Measurements from ENCODE around the gene CEACAM19.

Gene CEACAM19

DNA sequence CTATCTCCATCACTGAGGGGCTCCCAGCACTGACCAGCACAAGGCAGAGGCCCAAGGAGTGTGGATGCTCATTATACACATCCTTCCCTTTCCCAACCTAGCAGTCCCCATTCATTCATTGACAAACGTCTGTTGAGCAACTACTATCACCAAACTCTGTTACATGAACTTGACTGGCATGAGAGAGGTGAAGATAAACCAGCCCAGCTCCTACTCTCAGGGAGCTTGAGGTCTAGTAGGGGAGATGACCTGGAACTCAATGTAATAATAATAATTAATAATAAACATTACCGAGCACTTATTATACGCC lies 18.8 kb downstream of the CEACAM19 start:
- no peak for DNase-seq
- peaks cover 36% of the 10 kb centered on the region for H3K4me1 Mint-ChIP-seq

DNA sequence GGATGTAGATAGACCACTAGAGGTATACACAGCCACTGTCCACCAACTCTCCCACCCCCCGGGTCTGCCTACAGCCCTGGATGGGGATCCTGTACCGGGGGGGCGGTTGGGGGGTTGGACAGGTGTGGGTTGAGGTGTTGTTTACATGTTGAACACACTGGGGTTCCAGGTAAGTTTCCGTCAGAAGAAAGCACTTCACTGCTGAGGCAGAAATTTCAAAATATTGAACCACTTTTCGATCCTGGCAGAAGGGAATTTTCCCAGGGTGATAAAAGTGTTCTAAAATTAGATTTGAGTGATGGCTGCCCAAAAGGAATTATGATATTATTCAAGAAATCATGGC lies 21.1 kb downstream of the CEACAM19 start:
- no peak for DNase-seq
- peak overlapping the region; percentile 77 for H3K27ac Mint-ChIP-seq
- peaks cover 34% of the 10 kb centered on the region for H3K4me1 Mint-ChIP-seq
- H3K4me3 Mint-ChIP-seq = peak overlapping the region; percentile 32
- no peaks in the 10 kb centered on the region for H3K36me3 Mint-ChIP-seq
- peaks cover 52% of the 10 kb centered on the region for H3K27me3 Mint-ChIP-seq
- no peaks in the 10 kb centered on the region for H3K9me3 Mint-ChIP-seq
- CTCF ChIA-PET = interaction anchor here (5.1 to 8.1 kb wide), 2 partner anchors 30 to 80 kb away, joined by 56 to 79 read pairs; no protein-coding TSS in a partner anchor

More for the DNA sequence above, 18.8 kb downstream of the CEACAM19 start:
- no peak overlapping the region for H3K4me3 Mint-ChIP-seq
- peaks cover 45% of the 10 kb centered on the region for H3K27me3 Mint-ChIP-seq
- no peaks in the 10 kb centered on the region for H3K36me3 Mint-ChIP-seq
- no peaks in the 10 kb centered on the region for H3K9me3 Mint-ChIP-seq
- H3K27ac Mint-ChIP-seq = no peak overlapping the region
- CTCF ChIA-PET = interaction anchor here (0.8 to 8.1 kb wide), 12 partner anchors 17 to 145 kb away, joined by 3 to 79 read pairs (median 4); no protein-coding TSS in a partner anchor

DNA sequence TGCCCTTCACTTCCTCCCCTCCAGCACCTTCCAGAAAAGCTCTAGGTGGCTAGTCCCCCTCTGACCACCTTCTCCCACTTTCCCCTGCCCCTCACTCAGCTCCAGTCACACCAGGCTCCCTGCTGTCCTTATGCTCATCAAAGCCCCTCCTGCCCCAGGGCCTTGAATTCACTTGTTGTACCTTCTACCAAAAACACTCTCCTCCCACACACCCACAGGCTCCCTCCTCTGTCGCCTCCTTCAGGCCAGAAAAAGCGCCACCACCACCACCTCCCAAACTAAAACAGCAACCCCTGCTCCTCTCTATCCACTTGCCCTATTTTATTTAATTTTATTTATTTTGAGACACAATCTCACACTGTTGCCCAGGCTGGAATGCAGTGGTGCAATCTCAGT lies 22.9 kb downstream of the CEACAM19 start:
- Mint-ChIP-seq H3K4me3 (no peak overlapping the region), H3K9me3 (no peaks in the 10 kb centered on the region), H3K27me3 (peaks cover 59% of the 10 kb centered on the region), H3K36me3 (no peaks in the 10 kb centered on the region), H3K27ac (no peak overlapping the region), H3K4me1 (peaks cover 31% of the 10 kb centered on the region)
- peak; percentile 36 for DNase-seq
- CTCF ChIA-PET = interaction anchor here (1.0 to 8.1 kb wide), 3 partner anchors 29 to 123 kb away, joined by 3 to 79 read pairs (median 9); no protein-coding TSS in a partner anchor

DNA sequence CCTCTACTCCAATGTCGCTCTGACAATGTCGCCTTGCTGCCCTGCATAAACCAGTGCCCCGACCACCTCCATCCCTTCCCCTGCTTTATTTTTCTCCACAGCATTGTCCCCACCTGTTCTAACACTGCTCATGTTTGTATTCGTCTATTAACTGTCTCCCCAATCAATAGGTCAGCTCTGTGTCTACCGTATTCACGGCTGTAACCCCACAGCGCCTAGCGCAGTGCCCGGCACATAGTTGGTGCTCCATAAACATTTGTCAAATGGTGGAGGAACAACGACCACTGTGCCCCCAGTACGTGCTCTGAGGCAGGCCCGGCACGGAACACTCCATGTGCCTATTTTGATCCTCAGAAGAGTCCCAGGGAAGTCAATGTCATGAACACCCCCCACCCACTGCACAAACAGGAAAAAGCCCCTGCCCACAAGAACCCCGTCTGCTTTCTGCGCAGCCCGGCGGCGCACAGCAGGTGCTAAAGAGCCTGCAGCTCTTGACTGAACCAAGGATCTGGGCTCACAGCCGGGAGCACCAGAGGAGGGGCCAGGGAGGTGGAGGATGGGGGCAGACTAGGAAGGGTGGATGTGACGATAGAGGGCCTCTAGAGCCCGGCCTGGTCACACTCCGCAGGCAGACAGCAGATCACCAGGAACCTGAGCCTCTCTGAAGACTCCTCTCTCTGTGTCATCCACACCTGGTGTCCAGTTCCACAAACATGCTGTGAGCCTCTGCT lies 25.8 kb downstream of the CEACAM19 start:
- Mint-ChIP-seq H3K36me3 (no peaks in the 10 kb centered on the region), H3K27ac (no peak overlapping the region), H3K9me3 (no peaks in the 10 kb centered on the region), H3K4me3 (no peak overlapping the region), H3K4me1 (peaks cover 13% of the 10 kb centered on the region), H3K27me3 (peaks cover 46% of the 10 kb centered on the region)
- CTCF ChIA-PET = no interaction called here
- no peak for DNase-seq

DNA sequence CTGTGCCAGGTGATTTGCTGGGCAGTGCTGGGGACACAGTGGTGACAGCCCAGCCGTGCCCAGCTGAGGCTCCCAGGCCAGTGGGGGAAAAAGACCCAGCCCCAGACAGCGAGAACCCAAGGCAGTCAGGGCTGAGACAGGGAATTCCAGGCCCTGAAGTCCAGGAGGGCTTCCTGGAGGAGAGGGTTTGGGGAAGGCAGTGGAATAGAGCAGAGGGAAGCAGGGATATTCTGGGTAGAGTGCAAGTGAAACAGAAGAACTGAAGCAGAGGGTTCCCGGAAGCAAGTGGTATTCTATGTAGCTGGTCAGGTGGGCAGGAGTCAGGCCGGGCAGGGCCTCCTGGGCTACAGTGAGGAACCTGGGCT lies 26.4 kb downstream of the CEACAM19 start:
- Mint-ChIP-seq H3K4me1 (peaks cover 8% of the 10 kb centered on the region), H3K36me3 (no peaks in the 10 kb centered on the region), H3K9me3 (no peaks in the 10 kb centered on the region), H3K27me3 (peaks cover 42% of the 10 kb centered on the region), H3K4me3 (no peak overlapping the region), H3K27ac (no peak overlapping the region)
- CTCF ChIA-PET = no interaction called here
- no peak for DNase-seq

DNA sequence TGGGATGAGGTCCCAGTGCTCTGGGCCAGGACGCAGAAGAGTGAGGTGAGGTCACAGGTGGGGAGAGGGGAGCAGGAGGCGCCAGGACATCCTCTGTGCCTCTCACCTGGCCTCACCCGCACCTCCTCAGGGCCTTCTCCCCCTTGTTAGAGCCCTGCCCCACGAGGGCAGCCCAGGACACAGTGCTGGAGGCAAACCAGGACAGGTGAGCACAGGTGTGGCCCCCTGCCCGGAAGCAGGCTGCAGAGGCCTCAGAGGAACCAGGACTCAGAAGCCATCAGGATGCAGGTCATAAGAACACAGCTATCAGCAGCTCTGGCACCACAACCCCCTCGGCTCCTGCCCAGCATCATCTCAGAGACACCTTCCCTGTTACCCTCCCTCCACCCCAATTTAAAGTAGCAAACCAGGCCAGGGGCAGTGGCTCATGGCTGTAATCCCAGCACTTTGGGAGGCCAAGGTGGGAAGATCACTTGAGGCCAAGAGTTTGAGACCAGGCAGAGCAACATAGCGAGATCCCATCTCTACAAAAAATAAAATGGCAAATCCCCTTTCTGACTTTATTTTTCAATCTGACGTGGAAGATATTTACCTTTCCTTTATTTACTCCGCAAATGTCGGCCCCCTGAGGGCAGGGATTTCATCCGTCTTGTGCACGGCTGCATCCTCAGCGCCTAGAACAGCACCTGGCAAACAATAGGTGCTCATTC lies 27.4 kb downstream of the CEACAM19 start, which contains the start of gene CEACAM16:
Gene CEACAM16, plus strand, starts transcription at position 660 of the 710 bp plus-strand sequence. CDS start 2,306 bp downstream, outside the sequence.
- Mint-ChIP-seq H3K9me3 (no peaks in the 10 kb centered on the region), H3K4me3 (no peak within 1 kb of the TSS), H3K4me1 (peaks cover 4% of the 10 kb centered on the region), H3K27me3 (peaks cover 39% of the 10 kb centered on the region), H3K27ac (peak within 1 kb of the TSS; percentile 28), H3K36me3 (no peaks in the 10 kb centered on the region)
- CTCF ChIA-PET = no interaction called here
- no peak for DNase-seq

DNA sequence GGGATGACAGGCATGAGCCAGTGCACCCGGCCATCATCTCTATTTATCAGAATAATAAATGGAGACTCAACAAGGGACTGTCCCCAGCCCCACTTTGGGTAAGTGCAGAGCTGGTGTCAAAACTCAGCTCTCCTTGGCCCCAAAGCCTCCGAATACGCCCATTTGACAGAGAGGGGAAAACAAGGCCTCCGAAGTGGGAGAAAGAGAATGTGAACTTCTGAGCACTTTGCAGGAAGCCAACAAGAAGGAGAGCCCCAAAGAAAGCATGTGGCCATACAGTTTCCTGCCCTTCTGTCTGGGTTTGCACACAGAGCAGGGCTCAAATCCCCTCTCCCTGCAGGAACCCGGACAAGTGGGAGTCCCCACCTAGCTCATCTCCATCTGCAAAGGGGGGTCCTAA lies 29.3 kb downstream of the CEACAM19 start:
- Mint-ChIP-seq H3K27me3 (peaks cover 36% of the 10 kb centered on the region), H3K4me1 (no peaks in the 10 kb centered on the region), H3K27ac (no peak overlapping the region), H3K9me3 (no peaks in the 10 kb centered on the region), H3K36me3 (no peaks in the 10 kb centered on the region), H3K4me3 (no peak overlapping the region)
- CTCF ChIA-PET = interaction anchor here (1.1 kb wide), 1 partner anchor 23 kb away, joined by 4 read pairs; no protein-coding TSS in a partner anchor
- DNase-seq = no peak

DNA sequence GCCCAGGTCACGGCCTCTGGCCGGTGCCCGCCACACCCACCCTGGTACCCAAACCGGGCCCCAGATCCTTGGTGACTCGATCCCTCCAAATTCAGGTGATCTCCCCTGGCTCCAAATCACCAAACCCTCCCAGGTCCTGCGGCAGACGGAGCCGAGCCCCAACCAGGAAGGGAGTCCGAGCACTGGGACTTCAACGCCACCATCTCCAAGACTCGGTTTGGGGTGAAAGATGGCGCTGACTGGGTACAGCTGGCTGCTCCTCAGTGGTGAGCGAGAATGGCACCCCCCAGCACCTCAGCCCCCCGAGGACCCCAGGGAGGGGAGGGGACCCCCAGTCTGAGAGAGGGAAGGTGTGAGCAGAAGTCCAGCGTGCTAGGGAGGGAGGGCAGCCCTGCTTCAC lies 29.9 kb downstream of the CEACAM19 start:
- H3K36me3 Mint-ChIP-seq = no peaks in the 10 kb centered on the region
- no peaks in the 10 kb centered on the region for H3K9me3 Mint-ChIP-seq
- H3K27ac Mint-ChIP-seq = no peak overlapping the region
- H3K27me3 Mint-ChIP-seq = peaks cover 32% of the 10 kb centered on the region
- no peaks in the 10 kb centered on the region for H3K4me1 Mint-ChIP-seq
- DNase-seq = no peak
- H3K4me3 Mint-ChIP-seq = no peak overlapping the region
- CTCF ChIA-PET = interaction anchor here (0.5 kb wide), 1 partner anchor 23 kb away, joined by 3 read pairs; no protein-coding TSS in a partner anchor

DNA sequence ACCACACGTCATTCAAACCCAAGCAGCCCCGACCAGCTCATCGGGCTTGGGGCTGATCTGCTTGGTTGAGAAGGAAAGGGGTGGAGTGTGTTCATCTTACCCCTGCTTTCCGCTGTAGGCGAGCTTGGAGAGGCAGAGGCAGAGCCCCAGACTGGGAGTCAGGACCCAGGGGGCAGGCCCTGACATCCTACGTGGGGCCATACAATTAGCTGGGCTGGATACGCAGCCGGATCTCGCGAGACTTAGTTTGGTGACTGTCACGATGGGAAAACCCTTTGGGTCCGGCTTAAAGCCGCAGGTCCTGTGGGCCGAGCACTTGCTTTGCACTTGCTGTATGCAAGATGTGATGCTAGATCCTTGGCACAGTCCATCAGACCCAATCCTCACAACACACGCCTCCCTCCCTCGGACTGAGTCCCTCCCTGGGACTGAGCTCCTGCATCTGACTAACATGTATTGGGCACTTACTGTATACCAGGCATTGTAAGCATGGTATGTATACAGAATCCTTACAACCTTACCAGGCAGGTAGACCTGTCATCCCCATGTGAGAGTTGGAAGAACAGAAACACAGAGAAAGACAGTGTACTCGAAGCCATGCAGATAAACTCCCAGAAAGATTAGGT lies 31.4 kb downstream of the CEACAM19 start:
- Mint-ChIP-seq H3K4me3 (no peak overlapping the region), H3K4me1 (no peaks in the 10 kb centered on the region), H3K36me3 (no peaks in the 10 kb centered on the region), H3K27ac (no peak overlapping the region), H3K27me3 (peaks cover 24% of the 10 kb centered on the region), H3K9me3 (no peaks in the 10 kb centered on the region)
- CTCF ChIA-PET = interaction anchor here (1.5 kb wide), 1 partner anchor 21 kb away, joined by 3 read pairs; no protein-coding TSS in a partner anchor
- DNase-seq = no peak

DNA sequence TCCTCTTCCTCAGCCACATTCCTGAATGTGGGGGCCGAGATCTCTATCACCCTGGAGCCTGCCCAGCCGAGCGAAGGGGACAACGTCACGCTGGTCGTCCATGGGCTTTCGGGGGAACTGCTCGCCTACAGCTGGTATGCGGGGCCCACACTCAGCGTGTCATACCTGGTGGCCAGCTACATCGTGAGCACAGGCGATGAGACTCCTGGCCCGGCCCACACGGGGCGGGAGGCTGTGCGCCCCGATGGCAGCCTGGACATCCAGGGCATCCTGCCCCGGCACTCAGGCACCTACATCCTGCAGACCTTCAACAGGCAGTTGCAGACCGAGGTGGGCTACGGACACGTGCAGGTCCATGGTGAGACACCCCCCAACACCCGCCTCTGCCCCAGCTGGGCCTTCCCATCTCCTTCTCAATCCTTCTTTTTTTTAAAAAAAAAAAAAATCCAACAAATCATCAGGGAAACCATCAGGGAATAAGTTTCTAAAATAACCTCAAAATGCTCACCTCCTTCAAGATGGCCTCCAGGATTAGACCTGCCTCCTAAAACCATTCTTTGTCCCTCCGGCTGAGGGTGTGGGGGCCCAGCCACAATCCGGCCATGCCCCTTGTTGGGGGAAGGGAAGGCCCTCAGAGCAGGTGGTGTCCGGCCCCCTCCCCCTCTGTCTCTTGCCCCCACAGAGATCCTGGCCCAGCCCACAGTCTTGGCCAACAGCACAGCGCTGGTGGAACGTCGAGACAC lies 32.2 kb downstream of the CEACAM19 start:
- CTCF ChIA-PET = interaction anchor here (1.5 kb wide), 1 partner anchor 20 kb away, joined by 3 read pairs; no protein-coding TSS in a partner anchor
- no peak for DNase-seq
- H3K27me3 Mint-ChIP-seq = peaks cover 20% of the 10 kb centered on the region
- no peaks in the 10 kb centered on the region for H3K4me1 Mint-ChIP-seq
- H3K36me3 Mint-ChIP-seq = no peaks in the 10 kb centered on the region
- no peak overlapping the region for H3K4me3 Mint-ChIP-seq
- no peaks in the 10 kb centered on the region for H3K9me3 Mint-ChIP-seq
- H3K27ac Mint-ChIP-seq = no peak overlapping the region

DNA sequence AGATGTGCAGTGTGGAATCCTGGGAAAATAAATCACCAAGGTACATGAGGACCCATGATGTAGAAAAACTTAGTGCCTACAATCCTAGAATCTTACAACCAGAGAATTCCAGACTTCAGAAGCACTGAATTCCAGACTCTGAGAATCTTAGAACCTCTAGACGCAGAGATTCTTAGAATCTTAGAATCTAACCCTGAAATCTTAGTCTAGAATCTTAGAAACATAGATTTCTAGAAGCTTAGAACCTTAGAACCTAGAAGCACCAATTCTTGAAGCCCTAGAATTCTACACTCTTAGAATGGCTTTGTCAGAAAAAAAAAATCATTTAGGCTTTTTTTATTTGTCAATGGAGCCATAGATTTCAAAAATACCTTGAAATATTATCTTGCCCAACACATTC lies 33.7 kb downstream of the CEACAM19 start:
- CTCF ChIA-PET = interaction anchor here (1.3 kb wide), 1 partner anchor 18 kb away, joined by 4 read pairs; no protein-coding TSS in a partner anchor
- Mint-ChIP-seq H3K4me3 (no peak overlapping the region), H3K27me3 (peaks cover 16% of the 10 kb centered on the region), H3K36me3 (no peaks in the 10 kb centered on the region), H3K4me1 (no peaks in the 10 kb centered on the region), H3K27ac (no peak overlapping the region), H3K9me3 (no peaks in the 10 kb centered on the region)
- DNase-seq = no peak

DNA sequence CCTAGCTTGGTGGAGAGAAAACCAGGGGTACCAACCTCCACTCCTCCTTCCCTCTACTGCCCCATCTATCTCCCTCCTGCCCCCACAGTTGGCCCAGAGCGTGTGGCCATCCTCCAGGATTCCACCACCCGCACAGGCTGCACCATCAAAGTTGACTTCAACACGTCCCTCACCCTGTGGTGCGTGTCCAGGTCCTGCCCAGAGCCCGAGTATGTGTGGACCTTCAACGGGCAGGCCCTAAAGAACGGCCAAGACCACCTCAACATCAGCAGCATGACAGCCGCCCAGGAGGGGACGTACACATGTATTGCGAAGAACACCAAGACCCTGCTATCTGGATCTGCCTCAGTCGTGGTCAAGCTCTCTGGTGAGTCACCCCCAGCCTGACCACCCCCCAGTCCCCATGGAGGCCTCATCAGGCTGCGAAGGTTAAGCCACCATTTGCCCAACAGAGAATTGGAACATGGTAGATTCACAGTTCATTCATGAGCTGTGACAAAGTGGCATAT lies 34.3 kb downstream of the CEACAM19 start:
- CTCF ChIA-PET = interaction anchor here (1.3 to 1.6 kb wide), 2 partner anchors 18 kb away, joined by 4 to 7 read pairs; no protein-coding TSS in a partner anchor
- no peak overlapping the region for H3K4me3 Mint-ChIP-seq
- H3K27ac Mint-ChIP-seq = no peak overlapping the region

DNA sequence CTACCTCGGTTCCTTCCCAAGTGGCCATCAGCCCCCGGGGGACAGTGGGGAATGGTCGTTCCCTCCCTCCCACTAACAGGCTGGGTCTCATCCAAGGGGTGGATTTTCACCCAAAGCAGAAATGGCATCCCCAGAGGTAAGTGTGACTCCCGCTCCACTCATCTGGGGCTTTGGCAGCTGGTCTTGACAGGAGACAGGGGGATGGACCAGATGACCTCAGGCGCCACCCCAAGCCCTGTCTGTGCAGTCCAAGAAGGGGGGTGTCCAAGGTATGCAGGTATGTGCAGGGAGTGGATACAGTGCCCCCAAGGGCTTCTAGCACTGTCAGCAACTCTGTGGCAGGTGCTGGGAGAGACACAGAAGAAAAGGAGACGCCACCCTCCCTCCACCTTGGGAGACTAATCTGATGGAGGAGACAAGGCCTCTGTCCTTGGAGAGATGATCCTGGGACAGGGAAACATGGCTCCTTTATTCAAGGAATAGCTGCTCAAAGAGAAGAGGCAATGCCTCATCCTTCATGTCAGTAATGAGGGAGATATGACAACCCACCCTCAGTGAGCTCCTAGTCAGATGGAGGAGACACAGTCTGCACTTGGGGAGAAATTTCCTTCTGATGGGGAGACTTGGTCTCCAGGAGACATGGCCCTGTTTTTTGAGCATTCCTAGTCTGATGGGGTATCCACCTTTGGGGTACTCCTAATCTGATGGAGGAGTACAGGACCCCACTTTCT lies 35.4 kb downstream of the CEACAM19 start:
- Mint-ChIP-seq H3K9me3 (no peaks in the 10 kb centered on the region), H3K27ac (no peak overlapping the region), H3K4me3 (no peak overlapping the region), H3K36me3 (no peaks in the 10 kb centered on the region), H3K4me1 (peaks cover 3% of the 10 kb centered on the region), H3K27me3 (peaks cover 28% of the 10 kb centered on the region)
- DNase-seq = no peak
- CTCF ChIA-PET = interaction anchor here (1.6 kb wide), 1 partner anchor 17 kb away, joined by 7 read pairs; no protein-coding TSS in a partner anchor

More for the DNA sequence above, 34.3 kb downstream of the CEACAM19 start:
- H3K27me3 Mint-ChIP-seq = peaks cover 20% of the 10 kb centered on the region
- DNase-seq = no peak
- H3K9me3 Mint-ChIP-seq = no peaks in the 10 kb centered on the region
- H3K36me3 Mint-ChIP-seq = no peaks in the 10 kb centered on the region
- no peaks in the 10 kb centered on the region for H3K4me1 Mint-ChIP-seq
